Endothelial cell of umbilical vein (primary cell): ENCODE measurements around the gene OBP2B. TPM values are rescaled to one million over a fixed set of nuclear protein-coding genes. Genes with fewer than 3 reads are reported as not detected.
A peak's percentile ranks its signal among the peaks of the same experiment; 100 is the strongest.

Experiments
- BruUV-seq: library from RNA; stranded (reverse); fragments of 400-500 nt; replicated peaks from 2 replicates; lab custom pipeline; 2021; lab: Mats Ljungman, UMichigan
- CTCF ChIA-PET: fragments of 300-600, 350-600 bp; sonication (Branson Sonifier 250); formaldehyde crosslinking; loops from one replicate; lab custom pipeline; 2021; ENCODE audit warnings: antibody characterized with exemption, inconsistent platforms; lab: Charles Lee
- POLR2A ChIA-PET: fragments of 300-600, 350-600 bp; sonication (Branson Sonifier 250); formaldehyde crosslinking; loops from one replicate; lab custom pipeline; 2021; ENCODE audit warnings: antibody characterized with exemption, inconsistent platforms; lab: Charles Lee
- DNase-seq: peaks from one replicate; pipeline ENCODE4 v3.0.0-alpha.2; 2011; ENCODE audit warnings: low read depth, low spot score
- FAIRE-seq: peaks from 2 replicates; lab custom pipeline; 2011; peaks lifted over from hg19 to GRCh38; lab: Jason Lieb, UNC
- H2AFZ ChIP-seq: 2 replicates; pipeline ENCODE4 v1.6.0; 2012; ENCODE audit warnings: low read depth, low read length, control low read depth, inconsistent platforms
- H3K27ac ChIP-seq: 2 replicates; pipeline ENCODE4 v1.5.1; 2011; ENCODE audit warnings: low read depth, mild to moderate bottlenecking, control low read depth, low read length, moderate library complexity; ENCODE audit not compliant: insufficient read depth
- H3K27me3 ChIP-seq, 2 experiments: 2 replicates each; pipeline versions ENCODE4 v1.6.0 to v1.6.1; 2011; ENCODE audit warnings: low read length in 2 of 2, mixed read lengths in 1 of 2; ENCODE audit not compliant: control insufficient read depth in 2 of 2, insufficient read depth in 2 of 2
- H3K36me3 ChIP-seq, 2 experiments: 2 replicates in 1 of 2; 3 replicates in 1 of 2; pipeline ENCODE4 v1.5.1; 2011; ENCODE audit warnings: low read length in 2 of 2, mild to moderate bottlenecking in 1 of 2, moderate library complexity in 1 of 2; ENCODE audit not compliant: control insufficient read depth in 2 of 2, insufficient read depth in 2 of 2; ENCODE audit errors: extremely low read depth in 1 of 2
- H3K4me1 ChIP-seq: 3 replicates; pipeline ENCODE4 v1.5.1; 2011; ENCODE audit warnings: mild to moderate bottlenecking, low read length; ENCODE audit not compliant: control insufficient read depth, insufficient read depth; ENCODE audit errors: extremely low read depth
- H3K4me2 ChIP-seq: 2 replicates; pipeline ENCODE4 v1.6.1; 2011; ENCODE audit warnings: low read length, control low read depth, mixed read lengths; ENCODE audit not compliant: insufficient read depth
- H3K4me3 ChIP-seq, 3 experiments: fragments of 200-600 bp in 1 of 3; sonication (generic), shearing (Covaris generic) in 1 of 3; replicated peaks in 1 of 3; 2 replicates each; pipeline ENCODE4 v1.5.1; 2011 to 2016; ENCODE audit warnings: control low read depth in 3 of 3, low read length in 3 of 3, mild to moderate bottlenecking in 2 of 3, inconsistent platforms in 1 of 3, low read depth in 1 of 3, moderate library complexity in 1 of 3; ENCODE audit not compliant: insufficient read depth in 1 of 3
- H3K79me2 ChIP-seq: 2 replicates; pipeline ENCODE4 v1.6.0; 2012; ENCODE audit warnings: low read length, inconsistent platforms; ENCODE audit not compliant: control insufficient read depth, insufficient read depth
- H3K9ac ChIP-seq: replicated peaks from 2 replicates; pipeline ENCODE3; 2011; ENCODE audit warnings: low read length, control low read depth; ENCODE audit not compliant: insufficient read depth; ENCODE audit errors: extremely low read depth
- H3K9me1 ChIP-seq: replicated peaks from 3 replicates; pipeline ENCODE4 v1.6.0; 2011; ENCODE audit warnings: mild to moderate bottlenecking, low read length; ENCODE audit not compliant: control insufficient read depth, insufficient read depth; ENCODE audit errors: extremely low read depth
- H3K9me3 ChIP-seq: replicated peaks from 2 replicates; pipeline ENCODE4 v1.5.1; 2012; ENCODE audit warnings: low read length, inconsistent platforms; ENCODE audit not compliant: control insufficient read depth, insufficient read depth
- H4K20me1 ChIP-seq: replicated peaks from 2 replicates; pipeline ENCODE3; 2011; ENCODE audit warnings: mild to moderate bottlenecking, low read length; ENCODE audit not compliant: control insufficient read depth, insufficient read depth; ENCODE audit errors: extremely low read depth
- CTCF ChIP-seq, 2 donors: IDR thresholded peaks; 1 replicate in 1 of 2; 2 replicates in 1 of 2; pipeline ENCODE4 v1.5.1; 2011; ENCODE audit warnings: low read length in 2 of 2, mild to moderate bottlenecking in 2 of 2, moderate library complexity in 2 of 2, control low read depth in 1 of 2, inconsistent platforms in 1 of 2, low read depth in 1 of 2; ENCODE audit not compliant: insufficient read depth in 1 of 2; ENCODE audit errors: extremely low read depth in 1 of 2
- EZH2 ChIP-seq: IDR thresholded peaks from 2 replicates; pipeline ENCODE4 v1.6.1; 2012; ENCODE audit warnings: borderline replicate concordance, low read depth, mild to moderate bottlenecking, moderate library complexity, low read length, inconsistent platforms; ENCODE audit not compliant: severe bottlenecking
- FOS ChIP-seq: IDR thresholded peaks from 2 replicates; pipeline ENCODE4 v1.6.1; 2011; ENCODE audit warnings: mild to moderate bottlenecking, low read length, moderate library complexity, borderline replicate concordance; ENCODE audit not compliant: insufficient read depth
- JUN ChIP-seq: IDR thresholded peaks from 2 replicates; pipeline ENCODE4 v1.6.1; 2011; ENCODE audit warnings: borderline replicate concordance, low read depth; ENCODE audit not compliant: insufficient read length, insufficient read depth
- MAX ChIP-seq: IDR thresholded peaks from 2 replicates; pipeline ENCODE4 v1.6.1; 2011; ENCODE audit not compliant: insufficient read depth, insufficient read length
- MYC ChIP-seq: IDR thresholded peaks from one replicate; pipeline ENCODE4 v1.6.1; 2011; ENCODE audit warnings: mild to moderate bottlenecking, low read depth, low read length
- POLR2AphosphoS5 ChIP-seq: IDR thresholded peaks from 2 replicates; pipeline ENCODE4 v1.6.1; 2012; ENCODE audit warnings: low read depth, mild to moderate bottlenecking, control low read depth, low read length, moderate library complexity; ENCODE audit not compliant: insufficient read depth
- dilution Hi-C: fragments of 300-500 bp; cut with MboI; formaldehyde crosslinking; loops from one replicate; pipeline ENCODE4 v1.15.0; 2019; ENCODE audit warnings: low sequenced_read_pairs; ENCODE audit not compliant: extremely low pct_ligation_motif_present
- intact Hi-C: fragments of 100-400 bp; cut with micrococcal nuclease; formaldehyde crosslinking; loops from one replicate; pipeline ENCODE4 v1.10.0; 2022
- polyA plus RNA-seq, 4 experiments: library from polyadenylated mRNA; depleted of rRNA in 3 of 4; stranded (reverse) in 3 of 4; unstranded in 1 of 4; fragments of >200 nt; gene quantifications; 2 replicates each; pipeline versions ENCODE4 v1.2.1 to v1.2.3, GENCODE V29; 2011 to 2012; ENCODE audit warnings: missing spikeins in 1 of 4
- total RNA-seq: library from RNA; stranded (reverse); gene quantifications from 2 replicates; pipeline ENCODE4 v1.2.3, GENCODE V29; 2021

The OBP2B gene
- total and polyA plus RNA-seq, 2 donors (not counting 3 experiments of a cell fraction or from before 2014, with no cell fraction given), result not detected

GRCh38 chr9:133160742-133161546 lies 48.1 kb downstream of the OBP2B start:
- intact Hi-C loops (no loop called here), dilution Hi-C loops (no loop called here)
- POLR2A ChIA-PET, result no interaction called here
- no peaks in the 10 kb centered on the region for H3K9me3 ChIP-seq
- no peaks in the 10 kb centered on the region for H3K27me3 ChIP-seq
- H3K27ac ChIP-seq, result no peak overlapping the region
- H3K79me2 ChIP-seq, result no peaks in the 10 kb centered on the region
- H4K20me1 ChIP-seq, result no peaks in the 10 kb centered on the region
- H3K9me1 ChIP-seq, result no peaks in the 10 kb centered on the region
- CTCF ChIA-PET, result interaction anchor here (0.8 to 2.1 kb wide), 4 partner anchors 10 to 169 kb away, joined by 3 to 7 read pairs (median 3); no protein-coding TSS in a partner anchor
- DNase-seq (peak; percentile 56), FAIRE-seq (peak; percentile 94)
- peaks cover 3 to 4% of the 10 kb centered on the region in 2 experiments for H3K36me3 ChIP-seq
- no peak overlapping the region for H2AFZ ChIP-seq
- BruUV-seq, result no TSS peak
- H3K4me1 ChIP-seq, result peaks cover 3% of the 10 kb centered on the region
- H3K9ac ChIP-seq, result no peak overlapping the region
- TF ChIP-seq FOS (no peak), EZH2 (no peak), POLR2AphosphoS5 (no peak), MAX (no peak), CTCF (IDR thresholded peaks at IDR 0.05; ENCODE audit: extremely low read depth in 1 of 2, insufficient read depth in 1 of 2, low read depth in 1 of 2, low read length in 2 of 2) (peak; percentile 69 to 79), JUN (no peak), MYC (no peak)
- H3K4me3 ChIP-seq, result no peak overlapping the region
- no peak overlapping the region for H3K4me2 ChIP-seq
